NT2/D1 (cell line): Measurements from ENCODE around the gene XCL2.
A peak's percentile ranks its signal among the peaks of the same experiment; 100 is the strongest.
"Not testable (repeated sequence)": the region's sequence is repeated elsewhere in the genome, so short reads cannot be mapped to it uniquely, and the experiment has no call there.

ENCODE experiments used
- DNase-seq: peaks from one replicate; pipeline ENCODE4 v3.0.0-alpha.2; 2011; ENCODE audit warnings: low read depth, low spot score
- H3K27me3 ChIP-seq: 2 replicates; pipeline ENCODE4 v1.6.0; 2011; ENCODE audit warnings: mild to moderate bottlenecking; ENCODE audit not compliant: insufficient read length, insufficient read depth
- H3K36me3 ChIP-seq: 2 replicates; pipeline ENCODE4 v1.6.1; 2011; ENCODE audit warnings: mild to moderate bottlenecking, low read length, mixed read lengths; ENCODE audit not compliant: insufficient read depth, insufficient read length
- H3K4me1 ChIP-seq: 2 replicates; pipeline ENCODE4 v1.5.1; 2011; ENCODE audit not compliant: insufficient read depth, insufficient read length
- H3K4me3 ChIP-seq: 2 replicates; pipeline ENCODE4 v1.5.1; 2011; ENCODE audit warnings: low read depth; ENCODE audit not compliant: insufficient read length
- H3K9ac ChIP-seq: 2 replicates; pipeline ENCODE4 v1.6.0; 2011; ENCODE audit warnings: low read depth; ENCODE audit not compliant: insufficient read length
- H3K9me3 ChIP-seq: 2 replicates; pipeline ENCODE4 v1.5.1; 2011; ENCODE audit warnings: mild to moderate bottlenecking, low read length; ENCODE audit not compliant: insufficient read depth
- SUZ12 ChIP-seq: IDR thresholded peaks from 2 replicates; pipeline ENCODE4 v1.6.1; 2011; ENCODE audit not compliant: insufficient read length, insufficient read depth; ENCODE audit errors: extremely low read depth
- YY1 ChIP-seq: IDR thresholded peaks from 2 replicates; pipeline ENCODE4 v1.6.1; 2011; ENCODE audit not compliant: insufficient read length, insufficient read depth
- ZNF274 ChIP-seq: IDR thresholded peaks from 2 replicates; pipeline ENCODE4 v1.6.1; 2011; ENCODE audit warnings: mild to moderate bottlenecking, low read depth, low read length

The XCL2 gene

GRCh38 chr1:168555508-168556046, 11.8 kb upstream of the XCL2 start:
- H3K36me3 ChIP-seq = no peaks in the 10 kb centered on the region
- DNase-seq = no peak
- no peaks in the 10 kb centered on the region for H3K9me3 ChIP-seq
- H3K4me1 ChIP-seq = no peaks in the 10 kb centered on the region
- H3K9ac ChIP-seq = no peak overlapping the region
- no peaks in the 10 kb centered on the region for H3K27me3 ChIP-seq
- TF ChIP-seq YY1 (no peak), ZNF274 (no peak), SUZ12 (no peak)
- H3K4me3 ChIP-seq = no peak overlapping the region

GRCh38 chr1:168554603-168555483, 11.0 kb upstream of the XCL2 start:
- Histone ChIP-seq H3K27me3 (no peaks in the 10 kb centered on the region), H3K4me3 (no peak overlapping the region), H3K36me3 (no peaks in the 10 kb centered on the region), H3K9ac (no peak overlapping the region), H3K9me3 (no peaks in the 10 kb centered on the region), H3K4me1 (no peaks in the 10 kb centered on the region)
- no peak for TF ChIP-seq ZNF274
- TF ChIP-seq SUZ12 = no peak
- TF ChIP-seq YY1 = no peak
- no peak for DNase-seq

- DNase-seq = no peak
- Histone ChIP-seq H3K27me3 (no peaks in the 10 kb centered on the region), H3K36me3 (no peaks in the 10 kb centered on the region), H3K9me3 (no peaks in the 10 kb centered on the region), H3K4me3 (no peak overlapping the region), H3K4me1 (no peaks in the 10 kb centered on the region), H3K9ac (no peak overlapping the region)
- no peak for TF ChIP-seq ZNF274
- TF ChIP-seq SUZ12 = no peak
- TF ChIP-seq YY1 = no peak
These were observed 10.1 kb upstream of the XCL2 start for GRCh38 chr1:168553680-168554553.

GRCh38 chr1:168552961-168553360, 9.2 kb upstream of the XCL2 start:
- no peaks in the 10 kb centered on the region for H3K36me3 ChIP-seq
- no peaks in the 10 kb centered on the region for H3K27me3 ChIP-seq
- TF ChIP-seq SUZ12 (no peak), ZNF274 (no peak), YY1 (no peak)
- no peak overlapping the region for H3K9ac ChIP-seq
- no peaks in the 10 kb centered on the region for H3K4me1 ChIP-seq
- H3K9me3 ChIP-seq = no peaks in the 10 kb centered on the region
- no peak overlapping the region for H3K4me3 ChIP-seq
- no peak for DNase-seq

- Histone ChIP-seq H3K4me1 (no peaks in the 10 kb centered on the region), H3K9me3 (no peaks in the 10 kb centered on the region), H3K36me3 (no peaks in the 10 kb centered on the region), H3K27me3 (no peaks in the 10 kb centered on the region), H3K4me3 (no peak overlapping the region), H3K9ac (no peak overlapping the region)
- TF ChIP-seq YY1 = no peak
- no peak for TF ChIP-seq ZNF274
- TF ChIP-seq SUZ12 = no peak
- DNase-seq = no peak
These were observed 7.9 kb upstream of the XCL2 start for GRCh38 chr1:168551688-168552087.

GRCh38 chr1:168550971-168551370, 7.2 kb upstream of the XCL2 start:
- no peaks in the 10 kb centered on the region for H3K36me3 ChIP-seq
- H3K9me3 ChIP-seq = no peaks in the 10 kb centered on the region
- no peak for TF ChIP-seq ZNF274
- no peak for TF ChIP-seq YY1
- no peak for TF ChIP-seq SUZ12
- no peaks in the 10 kb centered on the region for H3K27me3 ChIP-seq
- no peak for DNase-seq
- H3K9ac ChIP-seq = no peak overlapping the region
- H3K4me1 ChIP-seq = no peaks in the 10 kb centered on the region
- no peak overlapping the region for H3K4me3 ChIP-seq

GRCh38 chr1:168546553-168546895, 2.7 kb upstream of the XCL2 start:
- not testable (repeated sequence) for H3K36me3 ChIP-seq, H3K9ac ChIP-seq, H3K4me3 ChIP-seq, H3K4me1 ChIP-seq, H3K27me3 ChIP-seq, H3K9me3 ChIP-seq, DNase-seq

GRCh38 chr1:168545678-168546552, 2.1 kb upstream of the XCL2 start:
- not testable (repeated sequence) for H3K36me3 ChIP-seq, H3K4me3 ChIP-seq, H3K9ac ChIP-seq, H3K27me3 ChIP-seq, H3K9me3 ChIP-seq, H3K4me1 ChIP-seq
- peak; percentile 9 for DNase-seq

GRCh38 chr1:168542978-168543377, 819 bp downstream of the XCL2 start:
- H3K36me3 ChIP-seq, H3K9me3 ChIP-seq, H3K4me1 ChIP-seq, DNase-seq, H3K4me3 ChIP-seq, H3K9ac ChIP-seq, H3K27me3 ChIP-seq: not testable (repeated sequence)

GRCh38 chr1:168540798-168541197, 3.0 kb downstream of the XCL2 start:
- H3K4me1 ChIP-seq, H3K9me3 ChIP-seq, H3K9ac ChIP-seq, DNase-seq, H3K27me3 ChIP-seq, H3K4me3 ChIP-seq, H3K36me3 ChIP-seq: not testable (repeated sequence)
